ENCODE results near the gene GPRC5C.
"Not testable (repeated sequence)": the region's sequence is repeated elsewhere in the genome, so short reads cannot be mapped to it uniquely, and the experiment has no call there.

GPRC5C gene

DNA sequence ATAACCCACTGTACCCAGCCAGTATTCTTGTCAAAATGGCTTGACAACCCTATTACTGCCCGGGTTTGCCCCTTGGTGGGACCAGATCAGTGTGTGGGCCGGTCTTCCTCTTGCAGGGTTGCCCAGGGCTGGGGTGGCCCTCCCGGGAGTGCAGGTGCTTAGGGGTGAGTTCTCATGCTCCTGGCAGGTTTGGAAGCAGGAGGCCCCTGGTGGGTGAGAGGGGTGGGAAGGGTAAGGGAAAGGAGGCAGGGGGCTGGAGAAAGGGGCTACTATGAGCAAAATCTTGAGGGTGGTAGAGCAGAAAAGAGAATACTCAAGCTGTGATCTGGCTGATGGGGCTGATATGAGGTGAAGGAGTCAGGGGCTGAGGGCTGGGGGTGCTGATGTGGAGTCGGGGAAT lies 41.0 kb downstream of the GPRC5C start:
- DNase-seq (ENCODE audit: low read depth in 2 of 2), result no peak

DNA sequence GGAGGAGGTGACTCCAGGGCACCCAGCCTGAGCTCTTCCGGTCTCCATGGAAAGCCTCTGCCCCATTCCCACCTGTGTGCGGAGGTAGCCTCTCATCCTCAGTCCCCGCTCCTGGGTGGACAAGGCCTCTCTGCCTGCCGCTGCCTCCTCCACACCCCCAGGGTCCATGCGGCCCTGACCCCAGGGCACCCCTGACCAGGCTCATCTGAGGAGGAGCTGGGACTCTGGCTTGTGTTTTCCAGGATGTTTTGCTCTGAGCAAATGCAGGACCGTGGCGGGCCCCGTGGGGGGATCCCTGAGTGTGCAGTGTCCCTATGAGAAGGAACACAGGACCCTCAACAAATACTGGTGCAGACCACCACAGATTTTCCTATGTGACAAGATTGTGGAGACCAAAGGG lies 41.4 kb downstream of the GPRC5C start:
- DNase-seq (ENCODE audit: low read depth in 2 of 2), result no peak

DNA sequence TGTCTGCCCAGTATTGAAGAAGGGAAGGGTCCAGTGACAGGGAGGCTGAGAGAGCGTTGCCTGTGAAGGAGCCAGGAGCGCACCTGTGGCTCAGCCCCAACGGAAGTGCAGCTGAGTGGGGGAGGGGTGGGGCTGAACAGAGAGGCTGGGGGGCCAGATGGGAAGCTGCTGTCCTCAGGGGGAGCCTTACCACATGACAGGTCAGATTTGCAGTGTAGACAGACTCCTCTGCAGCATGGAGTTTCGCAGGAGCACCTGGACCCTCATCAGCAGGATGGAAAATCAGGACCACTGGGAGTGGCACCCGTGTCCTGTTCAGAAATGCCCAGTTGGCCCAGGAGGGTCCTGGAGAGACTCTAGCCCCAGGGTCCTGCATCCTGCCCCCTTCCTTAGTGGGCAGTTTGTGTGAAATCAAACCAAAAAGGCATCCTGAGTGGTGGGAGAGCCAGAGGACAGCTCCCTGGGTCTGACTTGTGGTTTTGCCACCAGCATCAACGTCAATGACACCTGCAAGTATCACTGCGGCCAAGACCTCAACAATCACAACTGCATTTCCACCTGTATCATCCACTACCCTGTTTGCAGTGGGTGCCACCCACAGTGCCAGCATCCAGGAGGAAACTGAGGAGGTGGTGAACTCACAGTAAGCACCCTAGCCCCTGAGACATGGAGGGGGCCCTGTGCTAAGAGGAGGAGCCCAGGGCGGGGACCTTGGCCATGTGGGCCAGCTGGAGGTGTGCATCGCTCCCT lies 42.3 kb downstream of the GPRC5C start:
- DNase-seq (ENCODE audit: low read depth in 2 of 2), result no peak

DNA sequence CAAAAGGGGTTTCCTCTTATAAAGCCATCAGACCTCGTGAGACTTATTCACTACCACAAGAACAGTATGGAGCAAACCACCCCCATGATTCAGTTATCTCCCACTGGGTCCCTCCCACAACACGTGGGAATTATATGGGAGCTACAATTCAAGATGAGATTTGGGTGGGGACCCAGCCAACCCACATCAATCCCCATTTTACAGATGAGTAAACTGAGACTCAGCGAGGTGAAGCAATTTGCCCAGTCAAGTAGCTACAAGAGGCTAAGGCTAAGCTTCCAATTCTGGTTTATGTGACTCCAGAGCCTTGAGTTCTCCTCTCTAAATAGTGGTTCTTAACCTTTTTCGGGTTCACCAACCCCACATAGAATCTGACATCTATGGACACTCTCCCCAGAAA lies 43.3 kb downstream of the GPRC5C start:
- no peak for DNase-seq (ENCODE audit: low read depth in 2 of 2)

- no peak for DNase-seq (ENCODE audit: low read depth in 2 of 2)
These were observed 45.5 kb downstream of the GPRC5C start for GRCh38 chr17:74477411-74477810.

DNA sequence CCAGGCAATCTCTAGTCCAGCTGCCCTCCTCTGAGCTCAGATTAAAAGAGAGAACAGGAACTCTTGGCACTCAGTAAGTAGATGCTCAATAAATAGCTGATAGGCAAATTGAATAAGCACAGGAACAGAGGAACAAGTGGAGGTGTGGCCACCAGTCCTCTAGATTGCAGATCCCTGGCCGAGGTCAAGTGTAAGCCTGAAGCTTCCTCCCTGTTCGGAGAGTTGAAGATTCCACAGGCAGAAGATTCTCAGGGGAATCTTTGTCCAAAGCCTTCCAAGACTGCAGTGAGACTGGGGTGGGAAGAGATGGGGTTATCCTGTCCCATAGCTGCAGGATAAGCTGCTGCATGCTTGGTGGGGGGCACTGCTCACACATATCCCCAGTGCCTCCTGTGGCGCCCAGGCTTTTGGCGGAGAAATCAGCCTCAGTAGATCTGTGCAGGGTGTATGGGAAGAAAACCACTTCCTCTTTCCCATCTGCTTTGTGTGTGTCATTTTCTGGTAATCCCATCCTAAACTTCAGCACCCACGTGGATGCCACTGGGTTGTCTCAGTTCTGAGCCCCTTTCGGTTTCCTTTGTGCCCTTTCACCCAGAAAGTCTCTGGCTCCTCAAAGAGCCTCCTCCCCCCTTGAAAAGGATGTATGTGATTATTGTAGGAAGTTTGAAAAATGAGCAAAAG lies 46.7 kb downstream of the GPRC5C start:
- DNase-seq (ENCODE audit: low read depth in 2 of 2), result no peak

DNA sequence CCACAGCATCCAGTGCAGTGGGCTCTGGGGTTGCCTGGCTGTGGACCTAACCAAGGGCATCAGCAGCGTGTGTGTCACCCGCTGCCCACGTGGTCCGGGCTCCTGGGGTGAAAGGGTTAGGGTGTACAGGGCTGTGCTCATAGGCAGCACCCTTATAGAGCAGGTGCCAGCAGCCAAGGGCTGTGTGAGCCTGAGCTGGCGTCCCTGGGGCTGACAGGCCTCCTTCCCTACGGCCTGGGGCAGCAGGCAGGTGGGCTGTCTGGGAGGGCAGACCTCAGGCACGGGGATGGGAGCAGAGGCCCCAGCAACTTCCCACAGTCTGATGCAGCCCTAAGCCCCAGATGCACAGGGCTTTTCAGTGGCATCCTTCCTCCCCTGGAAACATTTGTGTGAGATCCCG lies 48.4 kb downstream of the GPRC5C start:
- DNase-seq (ENCODE audit: low read depth in 2 of 2), result no peak

DNA sequence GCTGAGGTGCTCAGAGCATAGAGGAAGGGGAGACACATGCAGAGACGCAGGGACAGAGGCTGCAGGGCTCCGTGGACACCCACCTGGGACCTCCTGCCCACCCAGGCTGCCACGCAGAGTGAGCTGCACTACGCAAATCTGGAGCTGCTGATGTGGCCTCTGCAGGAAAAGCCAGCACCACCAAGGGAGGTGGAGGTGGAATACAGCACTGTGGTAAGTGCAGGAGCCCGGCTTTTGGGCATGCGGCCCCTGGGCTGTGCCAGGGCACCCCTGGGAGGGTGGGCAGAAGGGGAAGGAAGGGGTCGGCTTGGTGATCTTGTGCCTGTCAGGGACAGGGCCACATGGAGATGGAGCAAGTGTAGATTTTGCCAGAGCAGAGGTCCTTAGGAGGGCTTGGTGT lies 49.7 kb downstream of the GPRC5C start:
- no peak for DNase-seq (ENCODE audit: low read depth in 2 of 2)

- DNase-seq (ENCODE audit: low read depth in 2 of 2), result no peak
These were observed 52.2 kb downstream of the GPRC5C start for GRCh38 chr17:74484066-74484465.

- no peak for DNase-seq (ENCODE audit: low read depth in 2 of 2)
These were observed 53.3 kb downstream of the GPRC5C start for GRCh38 chr17:74485022-74485743.

DNA sequence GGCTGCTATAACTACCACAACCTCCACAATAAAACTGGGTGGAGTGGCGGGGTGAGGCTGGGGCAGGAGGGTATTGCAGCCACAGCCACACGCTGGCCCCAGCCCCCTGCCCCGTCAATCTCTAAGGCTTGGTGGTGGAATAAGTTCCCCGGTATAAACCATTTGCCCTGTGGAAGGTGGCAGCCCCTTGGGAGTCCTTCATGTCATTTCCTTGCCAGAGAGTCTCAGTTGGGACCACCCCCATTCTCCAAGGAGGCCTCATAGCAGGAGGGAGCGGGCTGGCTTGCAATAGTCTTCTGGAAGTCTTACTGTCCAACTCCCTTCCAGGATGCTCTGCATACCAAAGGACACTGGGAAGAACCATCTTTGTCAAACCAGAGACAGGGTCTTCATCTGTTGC lies 54.0 kb downstream of the GPRC5C start:
- DNase-seq (ENCODE audit: low read depth in 2 of 2), result no peak

DNA sequence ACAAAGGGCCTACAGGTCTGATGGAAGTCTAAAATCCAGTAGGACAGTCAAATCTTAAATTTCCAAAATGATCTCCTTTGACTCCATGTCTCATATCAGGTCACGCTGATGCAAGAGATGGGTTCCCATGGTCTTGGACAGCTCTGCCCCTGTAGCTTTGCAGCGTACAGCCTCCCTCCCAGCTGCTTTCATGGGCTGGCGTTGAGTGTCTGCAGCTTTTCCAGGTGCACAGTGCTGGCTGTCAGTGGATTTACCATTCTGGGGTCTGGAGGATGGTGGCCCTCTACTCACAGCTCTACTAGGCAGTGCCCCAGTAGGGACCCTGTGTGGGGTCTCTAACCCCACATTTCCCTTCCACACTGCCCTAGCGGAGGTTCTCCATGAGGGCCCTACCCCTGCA lies 56.4 kb downstream of the GPRC5C start:
- DNase-seq (ENCODE audit: low read depth in 2 of 2), result not testable (repeated sequence)

GRCh38 chr17:74490716-74491115 lies 58.8 kb downstream of the GPRC5C start:
- DNase-seq (ENCODE audit: low read depth in 2 of 2), result no peak

GRCh38 chr17:74491626-74492025 lies 59.7 kb downstream of the GPRC5C start:
- no peak for DNase-seq (ENCODE audit: low read depth in 2 of 2)

GRCh38 chr17:74493331-74493833 lies 61.5 kb downstream of the GPRC5C start:
- peak in 1 of 2 donors; percentile 55 for DNase-seq (ENCODE audit: low read depth in 2 of 2)

All from stimulated activated CD8-positive, alpha-beta memory T cell treated with anti-CD3 and anti-CD28 coated beads, Interleukin-7, amount 100 ng/mL, for 1 hour (primary cell).